ENCODE data around the gene IFNA21. TPM values are rescaled to one million over a fixed set of nuclear protein-coding genes. Genes with fewer than 3 reads are reported as not detected.

The IFNA21 gene
- total and polyA plus RNA-seq, 2 donors (not counting 1 experiment from before 2014, with no cell fraction given): not detected

DNA sequence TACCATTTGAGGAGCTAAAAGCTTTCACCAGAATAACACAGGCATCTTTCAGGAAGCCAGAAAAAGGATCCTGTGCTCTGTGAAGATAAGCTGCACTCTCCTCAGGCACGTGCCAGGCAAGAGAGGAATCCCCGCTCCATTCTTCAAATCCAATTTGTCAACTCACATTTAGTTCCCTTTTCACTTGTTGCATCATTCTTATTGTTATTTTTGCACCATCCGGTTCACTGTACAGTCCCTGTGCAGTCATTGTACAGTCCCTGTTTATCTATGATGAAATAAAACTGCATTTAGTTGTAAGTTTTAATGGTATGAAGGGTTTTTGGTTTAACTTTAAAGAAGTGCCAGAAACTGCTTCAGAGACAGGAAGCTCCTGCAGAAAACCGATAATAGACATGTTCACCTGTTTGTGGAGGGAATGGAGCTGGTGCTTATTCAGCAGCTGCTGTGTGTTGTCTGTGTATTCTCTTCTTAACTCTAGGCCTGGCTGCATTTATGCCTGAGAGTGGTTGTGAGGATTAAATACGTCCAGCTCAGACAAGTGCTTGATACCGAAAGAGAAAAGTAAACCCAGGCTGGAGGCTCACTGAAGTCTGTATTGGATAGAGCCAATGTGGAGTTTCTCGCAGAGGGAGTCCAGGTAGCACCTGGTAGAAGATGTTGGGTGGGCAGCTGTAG is 47.2 kb downstream of the IFNA21 start:
- H3K4me3 Mint-ChIP-seq: no peak overlapping the region
- no peaks in the 10 kb centered on the region for H4K20me1 ChIP-seq (ENCODE audit: control insufficient read depth, insufficient read depth, low read length, poor library complexity, severe bottlenecking)
- H3K9ac ChIP-seq (ENCODE audit: low read length): no peak overlapping the region
- ATAC-seq (ENCODE audit: low read depth) (no peak), DNase-seq (no peak)
- ChIA-PET CTCF (no interaction called here), POLR2A (no interaction called here)
- H3K4me3 ChIP-seq (ENCODE audit: control extremely low read depth in 1 of 5, extremely low read depth in 1 of 5, insufficient read depth in 1 of 5, low read depth in 2 of 5, low read length in 4 of 5): no peak overlapping the region
- no peak overlapping the region for H3K4me2 ChIP-seq (replicated peaks; ENCODE audit: low read depth, low read length, poor library complexity, severe bottlenecking)
- intact Hi-C loops (cut with micrococcal nuclease): loop anchor here (10.0 kb wide), 1 partner anchor 764 kb away; no protein-coding TSS in a partner anchor
- peaks cover 16% of the 10 kb centered on the region for H3K27me3 Mint-ChIP-seq
- no peaks in the 10 kb centered on the region for H3K4me1 Mint-ChIP-seq
- WGBS (ENCODE audit: insufficient coverage): 40% methylated on average over 5 of the region's 7 CpGs
- TF ChIP-seq, protein P1, sequence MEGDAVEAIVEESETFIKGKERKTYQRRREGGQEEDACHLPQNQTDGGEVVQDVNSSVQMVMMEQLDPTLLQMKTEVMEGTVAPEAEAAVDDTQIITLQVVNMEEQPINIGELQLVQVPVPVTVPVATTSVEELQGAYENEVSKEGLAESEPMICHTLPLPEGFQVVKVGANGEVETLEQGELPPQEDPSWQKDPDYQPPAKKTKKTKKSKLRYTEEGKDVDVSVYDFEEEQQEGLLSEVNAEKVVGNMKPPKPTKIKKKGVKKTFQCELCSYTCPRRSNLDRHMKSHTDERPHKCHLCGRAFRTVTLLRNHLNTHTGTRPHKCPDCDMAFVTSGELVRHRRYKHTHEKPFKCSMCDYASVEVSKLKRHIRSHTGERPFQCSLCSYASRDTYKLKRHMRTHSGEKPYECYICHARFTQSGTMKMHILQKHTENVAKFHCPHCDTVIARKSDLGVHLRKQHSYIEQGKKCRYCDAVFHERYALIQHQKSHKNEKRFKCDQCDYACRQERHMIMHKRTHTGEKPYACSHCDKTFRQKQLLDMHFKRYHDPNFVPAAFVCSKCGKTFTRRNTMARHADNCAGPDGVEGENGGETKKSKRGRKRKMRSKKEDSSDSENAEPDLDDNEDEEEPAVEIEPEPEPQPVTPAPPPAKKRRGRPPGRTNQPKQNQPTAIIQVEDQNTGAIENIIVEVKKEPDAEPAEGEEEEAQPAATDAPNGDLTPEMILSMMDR (IDR thresholded peaks at IDR 0.05): no peak
- no peak for TF ChIP-seq EZH2 (IDR thresholded peaks at IDR 0.05; ENCODE audit: borderline replicate concordance, insufficient read depth, low read depth, low read length, poor library complexity, severe bottlenecking)
- no peak overlapping the region for H2AFZ ChIP-seq (ENCODE audit: insufficient read depth, low read depth, low read length, poor library complexity, severe bottlenecking)
- H3K27ac ChIP-seq (ENCODE audit: low read length in 2 of 2): no peak overlapping the region
- H3K4me1 ChIP-seq (ENCODE audit: control insufficient read depth in 2 of 2, insufficient read depth in 2 of 2, low read length in 2 of 2): no peaks in the 10 kb centered on the region
- H3K27me3 ChIP-seq (replicated peaks in 1 of 4; ENCODE audit: control extremely low read depth in 1 of 4, control insufficient read depth in 3 of 4, insufficient read depth in 4 of 4, low read length in 3 of 4): no peaks in the 10 kb centered on the region
- no peaks in the 10 kb centered on the region for H3K79me2 ChIP-seq (ENCODE audit: control insufficient read depth, insufficient read depth, low read length)
- H3K9me3 ChIP-seq (ENCODE audit: control extremely low read depth in 1 of 3, control insufficient read depth in 2 of 3, insufficient read depth in 1 of 3, low read length in 2 of 3): no peaks in the 10 kb centered on the region
- H3K36me3 ChIP-seq (replicated peaks in 1 of 2; ENCODE audit: control extremely low read depth in 1 of 2, control insufficient read depth in 1 of 2, extremely low read depth in 1 of 2, insufficient read depth in 2 of 2, low read length in 1 of 2): no peaks in the 10 kb centered on the region
- H3K9me3 Mint-ChIP-seq (ENCODE audit: insufficient read depth): no peaks in the 10 kb centered on the region
- H3K27ac Mint-ChIP-seq: no peak overlapping the region

Small RNA genes within 50 kb of the gene (small RNA-seq; reads per million reads assigned to genes)
- not detected for gene RF00019 (ENCODE audit: insufficient read length, low read depth, low replicate concordance)

Other genes with a start within 250 kb of the IFNA21 start
- gene HACD4, start 135.0 kb downstream of the IFNA21 start, total RNA-seq: 3.9 and 5.7 TPM in 2 replicates
- gene HACD4, start 135.0 kb downstream of the IFNA21 start, polyA plus RNA-seq: 4.5 and 8.3 TPM in 2 replicates
- not detected in 2 replicates for gene IFNB1, start 88.7 kb downstream of the IFNA21 start, total RNA-seq
- not detected in 2 replicates for gene IFNB1, start 88.7 kb downstream of the IFNA21 start, polyA plus RNA-seq
- gene IFNW1, start 24.8 kb downstream of the IFNA21 start, total RNA-seq: not detected in 2 replicates
- gene IFNW1, start 24.8 kb downstream of the IFNA21 start, polyA plus RNA-seq: not detected in 2 replicates
- not detected in 2 replicates for gene IFNA4, start 20.9 kb upstream of the IFNA21 start, total RNA-seq
- not detected in 2 replicates for gene IFNA4, start 20.9 kb upstream of the IFNA21 start, polyA plus RNA-seq
- gene IFNA7, start 35.5 kb upstream of the IFNA21 start, total RNA-seq: not detected in 2 replicates
- not detected in 2 replicates for gene IFNA7, start 35.5 kb upstream of the IFNA21 start, polyA plus RNA-seq
- gene IFNA10, start 40.5 kb upstream of the IFNA21 start, total RNA-seq: not detected in 2 replicates
- not detected in 2 replicates for gene IFNA10, start 40.5 kb upstream of the IFNA21 start, polyA plus RNA-seq
- gene IFNA16, start 50.7 kb upstream of the IFNA21 start, total RNA-seq: not detected in 2 replicates
- not detected in 2 replicates for gene IFNA16, start 50.7 kb upstream of the IFNA21 start, polyA plus RNA-seq
- gene IFNA17, start 61.6 kb upstream of the IFNA21 start, total RNA-seq: not detected in 2 replicates
- gene IFNA17, start 61.6 kb upstream of the IFNA21 start, polyA plus RNA-seq: not detected in 2 replicates
- gene IFNA14, start 73.3 kb upstream of the IFNA21 start, total RNA-seq: not detected in 2 replicates
- not detected in 2 replicates for gene IFNA14, start 73.3 kb upstream of the IFNA21 start, polyA plus RNA-seq
- not detected in 2 replicates for gene IFNA5, start 138.7 kb upstream of the IFNA21 start, total RNA-seq
- not detected in 2 replicates for gene IFNA5, start 138.7 kb upstream of the IFNA21 start, polyA plus RNA-seq
- gene KLHL9, start 168.7 kb upstream of the IFNA21 start, total RNA-seq: 17.5 and 17.6 TPM in 2 replicates
- gene KLHL9, start 168.7 kb upstream of the IFNA21 start, polyA plus RNA-seq: 4.3 and 4.8 TPM in 2 replicates
- not detected in 2 replicates for gene IFNA6, start 184.2 kb upstream of the IFNA21 start, total RNA-seq
- gene IFNA6, start 184.2 kb upstream of the IFNA21 start, polyA plus RNA-seq: not detected in 2 replicates
- gene IFNA13, start 201.4 kb upstream of the IFNA21 start, total RNA-seq: not detected in 2 replicates
- gene IFNA13, start 201.4 kb upstream of the IFNA21 start, polyA plus RNA-seq: not detected in 2 replicates
- not detected in 2 replicates for gene IFNA2, start 218.7 kb upstream of the IFNA21 start, total RNA-seq
- gene IFNA2, start 218.7 kb upstream of the IFNA21 start, polyA plus RNA-seq: not detected in 2 replicates
- not detected in 2 replicates for gene IFNA8, start 242.5 kb upstream of the IFNA21 start, total RNA-seq
- gene IFNA8, start 242.5 kb upstream of the IFNA21 start, polyA plus RNA-seq: not detected in 2 replicates